SH-SY5Y (cell line): ENCODE measurements around the gene DAO.

Experiments used
- GATA2 ChIP-seq: IDR thresholded peaks from 2 replicates; pipeline ENCODE4 v1.6.1; 2011; ENCODE audit warnings: mild to moderate bottlenecking, low read depth, low read length
- GATA3 ChIP-seq: IDR thresholded peaks from 2 replicates; pipeline ENCODE4 v1.6.1; 2011; ENCODE audit warnings: low read depth, mild to moderate bottlenecking, low read length, moderate library complexity

GRCh38 chr12:108858311-108859074, 21.4 kb upstream of the DAO start:
- TF ChIP-seq GATA2 (no peak), GATA3 (no peak)
